ENCODE results near the gene GNGT2. TPM values are rescaled to one million over a fixed set of nuclear protein-coding genes. Genes with fewer than 3 reads are reported as not detected.
A peak's percentile ranks its signal among the peaks of the same experiment; 100 is the strongest.
"Not testable (repeated sequence)": the region's sequence is repeated elsewhere in the genome, so short reads cannot be mapped to it uniquely, and the experiment has no call there.

GNGT2 gene
- total RNA-seq, 4 donors from 2014 or later = 1.2 TPM; not detected in 2

DNA sequence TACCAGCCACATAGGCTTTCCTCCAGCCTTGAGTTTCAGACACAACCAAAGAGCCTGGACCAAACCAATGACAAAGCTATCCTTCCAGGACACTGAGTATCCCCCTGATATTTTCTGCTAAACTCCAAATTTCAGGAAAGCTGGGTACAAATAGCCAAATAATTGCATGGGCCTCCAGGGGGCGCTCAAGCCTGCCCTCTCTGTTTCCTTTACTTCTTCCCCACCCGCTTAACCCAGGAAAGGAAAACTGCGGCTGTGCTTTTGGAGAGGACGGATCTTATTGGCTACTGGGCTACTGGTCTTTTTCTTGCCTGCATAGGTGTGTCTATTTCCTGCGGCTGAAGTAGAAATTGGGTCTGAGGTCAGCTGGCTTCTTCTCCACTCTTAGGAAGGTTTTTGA lies 30.1 kb downstream of the GNGT2 start:
- H3K4me1 ChIP-seq = no peaks in the 10 kb centered on the region
- H3K36me3 ChIP-seq = no peaks in the 10 kb centered on the region
- peaks cover 0 to 25% (median 2%) of the 10 kb centered on the region in 3 donors for H3K9me3 ChIP-seq
- ATAC-seq = no peak
- no peak for TF ChIP-seq POLR2A (IDR thresholded peaks at IDR 0.05)
- TF ChIP-seq, protein P1, sequence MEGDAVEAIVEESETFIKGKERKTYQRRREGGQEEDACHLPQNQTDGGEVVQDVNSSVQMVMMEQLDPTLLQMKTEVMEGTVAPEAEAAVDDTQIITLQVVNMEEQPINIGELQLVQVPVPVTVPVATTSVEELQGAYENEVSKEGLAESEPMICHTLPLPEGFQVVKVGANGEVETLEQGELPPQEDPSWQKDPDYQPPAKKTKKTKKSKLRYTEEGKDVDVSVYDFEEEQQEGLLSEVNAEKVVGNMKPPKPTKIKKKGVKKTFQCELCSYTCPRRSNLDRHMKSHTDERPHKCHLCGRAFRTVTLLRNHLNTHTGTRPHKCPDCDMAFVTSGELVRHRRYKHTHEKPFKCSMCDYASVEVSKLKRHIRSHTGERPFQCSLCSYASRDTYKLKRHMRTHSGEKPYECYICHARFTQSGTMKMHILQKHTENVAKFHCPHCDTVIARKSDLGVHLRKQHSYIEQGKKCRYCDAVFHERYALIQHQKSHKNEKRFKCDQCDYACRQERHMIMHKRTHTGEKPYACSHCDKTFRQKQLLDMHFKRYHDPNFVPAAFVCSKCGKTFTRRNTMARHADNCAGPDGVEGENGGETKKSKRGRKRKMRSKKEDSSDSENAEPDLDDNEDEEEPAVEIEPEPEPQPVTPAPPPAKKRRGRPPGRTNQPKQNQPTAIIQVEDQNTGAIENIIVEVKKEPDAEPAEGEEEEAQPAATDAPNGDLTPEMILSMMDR (IDR thresholded peaks at IDR 0.05) = peak; percentile 50 to 77 (median 65)
- no peak overlapping the region for H3K27ac ChIP-seq
- 2 to 16% methylated on average over 4 to 5 of the region's 5 CpGs for WGBS, 2 donors (ENCODE audit: low coverage in 1 of 2)
- no peak overlapping the region for H3K4me3 ChIP-seq
- H3K27me3 ChIP-seq = peaks cover 27% of the 10 kb centered on the region

DNA sequence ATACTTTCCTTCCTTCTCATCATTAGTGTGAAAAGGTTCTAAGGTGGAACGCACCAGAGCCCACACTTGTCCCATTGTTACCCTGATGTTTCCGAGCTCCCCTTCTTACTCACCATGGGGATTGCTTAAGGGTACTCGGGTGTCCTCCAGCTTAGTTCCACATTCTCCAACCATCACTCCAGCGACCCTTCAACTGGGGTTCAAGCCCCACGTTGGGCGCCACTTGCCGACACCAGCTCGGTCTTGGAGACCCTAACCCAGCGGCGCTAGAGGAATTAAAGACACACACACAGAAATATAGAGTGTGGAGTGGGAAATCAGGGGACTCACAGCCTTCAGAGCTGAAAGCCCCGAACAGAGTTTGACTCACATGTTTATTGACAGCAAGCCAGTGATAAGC lies 34.4 kb downstream of the GNGT2 start:
- H3K4me3 ChIP-seq, H3K4me1 ChIP-seq, ATAC-seq, H3K27ac ChIP-seq, H3K36me3 ChIP-seq: not testable (repeated sequence)
- WGBS, 2 donors (ENCODE audit: low coverage in 1 of 2) = 89 to 90% methylated on average over 3 to 6 of the region's 11 CpGs
- H3K9me3 ChIP-seq = peaks cover 0 to 46% (median 2%) of the 10 kb centered on the region in 3 donors
- H3K27me3 ChIP-seq = peaks cover 25% of the 10 kb centered on the region

DNA sequence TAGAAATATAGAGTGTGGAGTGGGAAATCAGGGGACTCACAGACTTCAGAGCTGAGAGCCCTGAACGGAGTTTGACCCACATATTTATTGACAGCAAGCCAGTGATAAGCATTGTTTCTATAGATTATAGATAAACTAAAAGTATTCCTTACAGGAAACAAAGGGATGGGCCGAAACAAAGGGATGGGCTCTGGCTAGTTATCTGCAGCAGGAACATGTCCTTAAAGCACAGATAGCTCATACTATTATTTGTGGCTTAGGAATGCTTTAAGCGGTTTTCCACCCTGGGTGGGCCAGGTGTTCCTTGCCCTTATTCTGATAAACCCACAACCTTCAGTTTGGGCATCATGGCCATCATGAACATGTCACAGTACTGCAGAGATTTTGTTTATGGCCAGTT lies 39.7 kb downstream of the GNGT2 start:
- peaks cover 72% of the 10 kb centered on the region for H3K27me3 ChIP-seq
- not testable (repeated sequence) for H3K27ac ChIP-seq, H3K4me3 ChIP-seq, H3K4me1 ChIP-seq, H3K36me3 ChIP-seq, ATAC-seq
- 63 to 92% methylated on average over 2 to 3 of the region's 3 CpGs for WGBS, 2 donors (ENCODE audit: low coverage in 1 of 2)
- H3K9me3 ChIP-seq = peaks cover 0 to 28% (median 0%) of the 10 kb centered on the region in 3 donors

DNA sequence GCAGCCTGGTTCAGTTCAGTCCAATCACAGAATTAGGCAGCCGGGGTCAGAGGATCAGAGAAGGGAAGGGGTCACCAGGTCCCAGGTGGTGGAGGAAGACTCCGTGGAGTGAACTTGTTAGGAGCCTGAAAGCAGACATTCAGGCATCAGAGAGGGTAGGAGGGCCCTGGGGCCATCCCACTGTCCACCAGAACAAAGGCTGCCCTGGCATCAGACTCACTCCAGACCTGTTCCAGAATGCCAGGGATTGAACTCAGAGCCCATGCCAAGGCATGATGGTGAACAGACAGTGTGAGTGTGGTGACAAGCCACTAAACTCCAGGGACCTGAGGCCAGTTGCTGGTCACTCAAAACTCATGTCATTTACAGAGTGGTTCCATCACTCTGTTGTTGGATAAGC lies 40.2 kb downstream of the GNGT2 start:
- TF ChIP-seq EP300 (IDR thresholded peaks at IDR 0.05) (no peak), POLR2AphosphoS5 (IDR thresholded peaks at IDR 0.05) (no peak), POLR2A (IDR thresholded peaks at IDR 0.05) (no peak)
- TF ChIP-seq, protein P1 (IDR thresholded peaks at IDR 0.05) = no peak
- Histone ChIP-seq H3K36me3 (no peaks in the 10 kb centered on the region), H3K27ac (no peak overlapping the region), H3K9me3 (peaks cover 0 to 23% (median 0%) of the 10 kb centered on the region in 3 donors), H3K4me1 (no peaks in the 10 kb centered on the region), H3K4me3 (no peak overlapping the region), H3K27me3 (peaks cover 75% of the 10 kb centered on the region)
- no peak for ATAC-seq
- 80 to 94% methylated on average over 1 to 2 of the region's 2 CpGs for WGBS, 2 donors (ENCODE audit: low coverage in 1 of 2)

DNA sequence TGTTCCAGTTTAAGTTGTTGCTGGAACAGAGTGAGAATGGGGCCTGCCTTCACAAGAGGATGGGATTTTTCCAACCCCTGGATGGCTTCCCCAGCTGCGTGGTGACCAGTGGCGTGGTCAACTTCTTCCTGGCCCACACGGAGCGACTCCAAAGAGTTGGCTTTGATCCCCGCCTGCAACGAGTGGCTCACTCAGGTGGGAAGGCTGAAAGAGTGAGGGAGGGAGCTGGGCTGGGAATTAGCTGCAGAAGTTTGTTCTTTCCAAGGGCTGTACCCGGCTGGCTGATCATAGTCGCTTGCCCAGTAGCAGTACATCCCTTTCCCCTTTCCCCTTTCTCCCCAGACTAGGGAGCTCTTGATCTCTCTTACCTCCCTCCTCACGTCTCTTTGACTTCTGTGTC lies 41.7 kb downstream of the GNGT2 start:
- Histone ChIP-seq H3K4me3 (no peak overlapping the region), H3K4me1 (no peaks in the 10 kb centered on the region), H3K36me3 (no peaks in the 10 kb centered on the region), H3K27me3 (peaks cover 91% of the 10 kb centered on the region), H3K27ac (no peak overlapping the region), H3K9me3 (peaks cover 0 to 9% (median 0%) of the 10 kb centered on the region in 3 donors)
- TF ChIP-seq, protein P1 (IDR thresholded peaks at IDR 0.05) = no peak
- no peak for TF ChIP-seq POLR2A (IDR thresholded peaks at IDR 0.05)
- no peak for TF ChIP-seq EP300 (IDR thresholded peaks at IDR 0.05)
- TF ChIP-seq POLR2AphosphoS5 (IDR thresholded peaks at IDR 0.05) = no peak
- no peak for ATAC-seq
- 52 to 56% methylated on average over 5 to 7 of the region's 9 CpGs for WGBS, 2 donors (ENCODE audit: low coverage in 1 of 2)

DNA sequence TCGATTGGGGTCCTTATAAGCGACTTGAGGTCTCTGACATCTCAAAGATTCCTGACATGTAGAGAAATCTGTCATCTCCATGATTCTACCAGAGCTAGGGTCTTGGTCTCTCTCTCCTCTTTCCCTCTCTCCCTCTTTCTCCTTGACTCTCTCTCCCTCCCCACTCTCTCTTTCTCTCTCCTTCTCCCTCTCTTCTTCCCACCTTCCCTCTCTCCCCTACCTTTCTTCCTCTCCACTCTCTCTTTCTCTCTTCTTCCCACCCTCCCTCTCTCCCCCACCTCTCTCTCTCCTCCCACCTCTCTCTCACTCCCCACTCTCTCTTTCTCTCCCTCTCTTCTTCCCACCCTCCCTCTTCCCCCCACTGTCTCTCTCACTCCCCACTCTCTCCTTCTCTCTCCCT lies 45.2 kb downstream of the GNGT2 start:
- TF ChIP-seq POLR2A (IDR thresholded peaks at IDR 0.05) (no peak), EP300 (IDR thresholded peaks at IDR 0.05) (no peak), POLR2AphosphoS5 (IDR thresholded peaks at IDR 0.05) (no peak)
- TF ChIP-seq, protein P1 (IDR thresholded peaks at IDR 0.05) = no peak
- WGBS, 2 donors (ENCODE audit: low coverage in 1 of 2) = 74 to 100% methylated on average over 2 of the region's 2 CpGs
- ATAC-seq = no peak
- no peaks in the 10 kb centered on the region for H3K4me1 ChIP-seq
- no peaks in the 10 kb centered on the region for H3K9me3 ChIP-seq
- H3K27me3 ChIP-seq = peaks cover 82% of the 10 kb centered on the region
- H3K36me3 ChIP-seq = no peaks in the 10 kb centered on the region
- no peak overlapping the region for H3K4me3 ChIP-seq
- H3K27ac ChIP-seq = no peak overlapping the region

Measured in gastroesophageal sphincter (tissue), 4 donors.